Spinal cord (tissue), 10 donors: ENCODE measurements around the gene NDUFA6. TPM values are rescaled to one million over a fixed set of nuclear protein-coding genes. Genes with fewer than 3 reads are reported as not detected.

Experiments
- DNase-seq, 6 donors: peaks; one replicate each; pipeline versions ENCODE4 v3.0.0 to v3.0.0-alpha.2; 2013 to 2015; ENCODE audit warnings: low spot score in 6 of 6, low read depth in 4 of 6
- H3K27ac ChIP-seq: one replicate; pipeline ENCODE4 v1.5.1; 2013; ENCODE audit warnings: low read depth, low read length, control low read depth
- H3K27me3 ChIP-seq: one replicate; pipeline ENCODE4 v1.6.1; 2013; ENCODE audit warnings: low read length; ENCODE audit not compliant: control insufficient read depth, insufficient read depth
- H3K36me3 ChIP-seq: one replicate; pipeline ENCODE4 v1.6.1; 2013; ENCODE audit warnings: low read length; ENCODE audit not compliant: control insufficient read depth, insufficient read depth
- H3K4me1 ChIP-seq: one replicate; pipeline ENCODE4 v1.6.1; 2013; ENCODE audit warnings: low read length; ENCODE audit not compliant: control insufficient read depth, insufficient read depth
- H3K4me3 ChIP-seq: one replicate; pipeline ENCODE4 v1.5.1; 2013; ENCODE audit warnings: low read depth, low read length, control low read depth
- H3K9me3 ChIP-seq: one replicate; pipeline ENCODE4 v1.6.1; 2013; ENCODE audit warnings: low read length; ENCODE audit not compliant: control insufficient read depth, insufficient read depth
- WGBS: methylation state at CpG from one replicate; pipeline ENCODE4 v1.1.5; 2013; ENCODE audit warnings: missing lambda C conversion rate; ENCODE audit not compliant: insufficient coverage; 5-methylcytosine and 5-hydroxymethylcytosine counted together
- polyA plus RNA-seq, 2 donors: library from polyadenylated mRNA; unstranded; fragments of 120-200 nt; gene quantifications; one replicate each; pipeline ENCODE4 v1.2.1, GENCODE V29; 2013; ENCODE audit not compliant: insufficient read length in 2 of 2
- total RNA-seq, 2 donors: library from RNA; depleted of rRNA in 1 of 2; stranded (reverse); fragments of 120-200 nt in 1 of 2; fragments of >200 nt in 1 of 2; gene quantifications; one replicate each; pipeline versions ENCODE4 v1.2.3 to v1.2.4, GENCODE V29; 2013 to 2014
- donor health status: healthy.

Gene NDUFA6
- total and polyA plus RNA-seq, 4 donors: 62.3 to 125 (median 110) TPM

- H3K36me3 ChIP-seq: peaks cover 49% of the 10 kb centered on the region
- no peaks in the 10 kb centered on the region for H3K27me3 ChIP-seq
- H3K4me1 ChIP-seq: peaks cover 21% of the 10 kb centered on the region
- H3K27ac ChIP-seq: no peak overlapping the region
- no peaks in the 10 kb centered on the region for H3K9me3 ChIP-seq
- 95% methylated on average over 7 of the region's 7 CpGs for WGBS
- no peak overlapping the region for H3K4me3 ChIP-seq
- no peak for DNase-seq
These were observed 24.3 kb downstream of the NDUFA6 start for GRCh38 chr22:42066126-42066761.

- no peaks in the 10 kb centered on the region for H3K9me3 ChIP-seq
- no peak overlapping the region for H3K4me3 ChIP-seq
- peaks cover 16% of the 10 kb centered on the region for H3K4me1 ChIP-seq
- no peak for DNase-seq
- H3K36me3 ChIP-seq: peaks cover 56% of the 10 kb centered on the region
- H3K27ac ChIP-seq: no peak overlapping the region
- no peaks in the 10 kb centered on the region for H3K27me3 ChIP-seq
- WGBS: 86% methylated on average over 13 of the region's 13 CpGs
These were observed 25.0 kb downstream of the NDUFA6 start for GRCh38 chr22:42065438-42066125.

GRCh38 chr22:42064629-42065028 lies 25.9 kb downstream of the NDUFA6 start:
- no peaks in the 10 kb centered on the region for H3K9me3 ChIP-seq
- no peak overlapping the region for H3K27ac ChIP-seq
- H3K4me1 ChIP-seq: peaks cover 6% of the 10 kb centered on the region
- H3K27me3 ChIP-seq: no peaks in the 10 kb centered on the region
- peaks cover 65% of the 10 kb centered on the region for H3K36me3 ChIP-seq
- 86% methylated on average over 1 of the region's 1 CpG for WGBS
- DNase-seq: no peak
- H3K4me3 ChIP-seq: no peak overlapping the region

- Histone ChIP-seq H3K9me3 (no peaks in the 10 kb centered on the region), H3K27me3 (no peaks in the 10 kb centered on the region), H3K36me3 (peaks cover 65% of the 10 kb centered on the region), H3K27ac (no peak overlapping the region), H3K4me1 (no peaks in the 10 kb centered on the region), H3K4me3 (no peak overlapping the region)
- DNase-seq: no peak
- WGBS: 95% methylated on average over 8 of the region's 10 CpGs
These were observed 27.9 kb downstream of the NDUFA6 start for GRCh38 chr22:42062506-42063170.

GRCh38 chr22:42061041-42061440 lies 29.5 kb downstream of the NDUFA6 start:
- no peak for DNase-seq
- Histone ChIP-seq H3K4me3 (no peak overlapping the region), H3K27ac (no peak overlapping the region), H3K9me3 (peaks cover 5% of the 10 kb centered on the region), H3K4me1 (no peaks in the 10 kb centered on the region), H3K36me3 (peaks cover 49% of the 10 kb centered on the region), H3K27me3 (no peaks in the 10 kb centered on the region)
- 97% methylated on average over 7 of the region's 7 CpGs for WGBS

GRCh38 chr22:42060489-42060888 lies 30.1 kb downstream of the NDUFA6 start:
- no peak overlapping the region for H3K4me3 ChIP-seq
- no peaks in the 10 kb centered on the region for H3K4me1 ChIP-seq
- H3K36me3 ChIP-seq: peaks cover 43% of the 10 kb centered on the region
- H3K27me3 ChIP-seq: no peaks in the 10 kb centered on the region
- 100% methylated on average over 1 of the region's 5 CpGs for WGBS
- peaks cover 5% of the 10 kb centered on the region for H3K9me3 ChIP-seq
- DNase-seq: no peak
- no peak overlapping the region for H3K27ac ChIP-seq

- H3K27ac ChIP-seq: no peak overlapping the region
- H3K36me3 ChIP-seq: peaks cover 29% of the 10 kb centered on the region
- no CpG with 5 or more reads among the region's 1 CpG for WGBS
- H3K4me1 ChIP-seq: no peaks in the 10 kb centered on the region
- no peak overlapping the region for H3K4me3 ChIP-seq
- no peak for DNase-seq
- H3K9me3 ChIP-seq: peaks cover 5% of the 10 kb centered on the region
- H3K27me3 ChIP-seq: no peaks in the 10 kb centered on the region
These were observed 33.6 kb downstream of the NDUFA6 start for GRCh38 chr22:42056757-42057511.

GRCh38 chr22:42052765-42053164 lies 37.8 kb downstream of the NDUFA6 start:
- H3K9me3 ChIP-seq: peaks cover 5% of the 10 kb centered on the region
- no peaks in the 10 kb centered on the region for H3K27me3 ChIP-seq
- WGBS: 90% methylated on average over 2 of the region's 3 CpGs
- DNase-seq: no peak
- no peaks in the 10 kb centered on the region for H3K36me3 ChIP-seq
- no peak overlapping the region for H3K4me3 ChIP-seq
- H3K27ac ChIP-seq: no peak overlapping the region
- no peaks in the 10 kb centered on the region for H3K4me1 ChIP-seq

GRCh38 chr22:42050641-42051180 lies 39.9 kb downstream of the NDUFA6 start:
- H3K4me1 ChIP-seq: no peaks in the 10 kb centered on the region
- no peaks in the 10 kb centered on the region for H3K27me3 ChIP-seq
- no peak overlapping the region for H3K4me3 ChIP-seq
- H3K9me3 ChIP-seq: no peaks in the 10 kb centered on the region
- H3K27ac ChIP-seq: no peak overlapping the region
- WGBS: 83% methylated on average over 1 of the region's 2 CpGs
- DNase-seq: peak in 1 of 6 donors; percentile 65
- no peaks in the 10 kb centered on the region for H3K36me3 ChIP-seq
